ENCODE data around the gene TRIM68. TPM values are rescaled to one million over a fixed set of nuclear protein-coding genes. Genes with fewer than 3 reads are reported as not detected.

TRIM68 gene
- total RNA-seq, 1 experiment from 2014 or later: 19.3 TPM

GRCh38 chr11:4606231-4607015 is 1.6 kb downstream of the TRIM68 start:
- no peak for DNase-seq (ENCODE audit: low read depth)

DNA sequence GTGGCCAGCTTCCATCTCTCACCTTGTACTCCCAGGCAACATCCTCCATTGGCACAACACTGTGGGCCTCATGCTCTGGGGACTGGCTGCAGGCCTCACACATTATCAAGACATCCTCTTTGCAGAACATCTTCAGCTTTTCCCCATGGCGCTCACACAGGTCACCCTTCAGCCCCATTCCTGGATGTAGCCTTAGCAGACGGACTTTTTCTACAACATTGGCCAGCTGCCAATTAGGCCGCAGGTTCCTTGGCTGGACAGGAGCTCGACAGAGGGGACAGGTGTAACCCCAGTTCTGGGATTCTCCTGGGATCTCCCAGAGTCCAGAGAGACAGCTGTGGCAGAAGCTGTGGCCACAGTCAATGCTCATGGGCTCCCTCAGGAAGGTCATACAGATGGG is 3.0 kb downstream of the TRIM68 start:
- no peak for DNase-seq (ENCODE audit: low read depth)

GRCh38 chr11:4593739-4594138 is 14.3 kb downstream of the TRIM68 start, which contains the start of gene OR52I1:
Gene OR52I1, plus strand, starts transcription at chr11:4594039. Its CDS starts 0 bp downstream, at chr11:4594039.
- no peak for DNase-seq (ENCODE audit: low read depth)

GRCh38 chr11:4589017-4589416 is 19.0 kb downstream of the TRIM68 start:
- no peak for DNase-seq (ENCODE audit: low read depth)

- DNase-seq (ENCODE audit: low read depth): no peak
These were observed 26.6 kb downstream of the TRIM68 start, which contains the start of gene OR52I2 for GRCh38 chr11:4581443-4581842. Gene OR52I2, plus strand, starts transcription at chr11:4581743.

GRCh38 chr11:4580124-4580523 is 27.9 kb downstream of the TRIM68 start:
- DNase-seq (ENCODE audit: low read depth): no peak

GRCh38 chr11:4578624-4579023 is 29.4 kb downstream of the TRIM68 start:
- DNase-seq (ENCODE audit: low read depth): no peak

DNA sequence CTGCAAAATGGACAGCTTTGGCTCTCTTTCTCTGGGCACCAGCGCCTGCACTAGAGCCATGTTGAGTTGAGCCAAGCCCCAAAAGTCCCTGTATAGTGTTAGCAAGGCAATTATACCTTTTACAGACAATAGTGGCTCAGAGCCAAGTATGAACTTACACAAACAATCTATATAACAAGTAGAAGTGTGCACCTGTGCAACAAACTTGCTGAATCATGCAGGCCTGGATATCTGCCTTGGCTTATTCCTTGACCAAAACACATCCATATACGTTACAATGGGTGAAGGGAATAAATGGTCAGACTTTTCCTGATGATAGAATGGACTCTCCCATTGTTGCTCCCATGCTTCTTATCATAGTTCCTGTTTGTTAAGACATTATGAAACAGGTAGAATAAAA is 30.3 kb downstream of the TRIM68 start:
- no peak for DNase-seq (ENCODE audit: low read depth)

DNA sequence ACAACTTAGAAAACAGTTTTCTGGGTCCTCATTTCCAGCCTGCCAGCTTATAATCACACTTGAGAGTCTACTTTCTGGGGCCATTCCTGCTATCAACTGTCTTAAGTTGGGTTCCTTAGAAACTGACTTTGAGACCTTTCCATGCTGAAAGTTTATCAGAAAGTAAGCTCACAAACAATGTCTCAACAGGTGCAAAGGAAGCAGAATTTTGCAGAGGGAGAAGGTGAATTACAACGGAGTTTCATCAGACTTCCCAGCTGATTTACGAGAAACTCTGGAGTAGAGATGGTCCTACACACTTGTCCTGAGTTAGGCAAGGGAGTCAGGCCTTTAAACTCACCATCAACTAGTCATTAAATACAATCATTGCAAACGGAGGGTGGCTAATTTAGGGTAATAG is 31.2 kb downstream of the TRIM68 start:
- DNase-seq (ENCODE audit: low read depth): no peak

- DNase-seq (ENCODE audit: low read depth): no peak
These were observed 39.0 kb downstream of the TRIM68 start for GRCh38 chr11:4569075-4569474.

DNA sequence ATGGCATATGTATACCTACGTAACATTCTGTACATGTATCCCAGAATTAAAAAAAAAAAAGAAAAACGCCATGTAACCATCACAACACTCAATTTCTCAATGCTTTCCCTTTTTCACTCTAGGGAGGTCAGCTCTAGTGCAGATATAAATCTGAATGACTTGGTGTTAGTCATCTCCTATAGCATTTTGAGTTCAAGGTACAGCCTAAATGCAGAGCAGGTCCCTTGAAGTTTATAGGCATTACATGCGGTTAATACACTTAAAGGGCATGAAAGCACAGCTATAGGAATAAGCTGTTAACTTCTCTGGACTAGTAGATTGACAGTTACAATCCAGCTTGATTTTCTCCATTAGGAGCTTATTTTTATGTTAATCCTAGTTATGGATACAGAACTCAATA is 42.7 kb downstream of the TRIM68 start:
- DNase-seq (ENCODE audit: low read depth): no peak

GRCh38 chr11:4560467-4560866 is 47.6 kb downstream of the TRIM68 start:
- no peak for DNase-seq (ENCODE audit: low read depth)

- DNase-seq (ENCODE audit: low read depth): no peak
These were observed 48.2 kb downstream of the TRIM68 start for GRCh38 chr11:4559527-4560440.

GRCh38 chr11:4551346-4551979 is 56.6 kb downstream of the TRIM68 start:
- peak; percentile 6 for DNase-seq (ENCODE audit: low read depth)

Other genes starting within 250 kb of the TRIM68 start
- not detected in 2 replicates for gene OR52B4, start 239.8 kb downstream of the TRIM68 start, total RNA-seq (2014; rRNA removed)
- 11.4 and 15.0 TPM in 2 replicates for gene TRIM21, start 214.5 kb downstream of the TRIM68 start, total RNA-seq (2014; rRNA removed)
- not detected in 2 replicates for gene OR52K2, start 158.9 kb downstream of the TRIM68 start, total RNA-seq (2014; rRNA removed)
- gene OR52K1, start 125.6 kb downstream of the TRIM68 start, total RNA-seq (2014; rRNA removed): not detected in 2 replicates
- not detected in 2 replicates for gene OR52M1, start 63.0 kb downstream of the TRIM68 start, total RNA-seq (2014; rRNA removed)
- gene OR52I2, start 26.5 kb downstream of the TRIM68 start, total RNA-seq (2014; rRNA removed): not detected in 2 replicates
- not detected in 2 replicates for gene OR52I1, start 14.2 kb downstream of the TRIM68 start, total RNA-seq (2014; rRNA removed)
- not detected in 2 replicates for gene OR51D1, start 29.2 kb upstream of the TRIM68 start, total RNA-seq (2014; rRNA removed)
- not detected in 2 replicates for gene OR51E1, start 35.8 kb upstream of the TRIM68 start, total RNA-seq (2014; rRNA removed)
- gene OR51E2, start 89.6 kb upstream of the TRIM68 start, total RNA-seq (2014; rRNA removed): not detected in 2 replicates
- not detected in 2 replicates for gene MMP26, start 96.6 kb upstream of the TRIM68 start, total RNA-seq (2014; rRNA removed)
- gene OR51F1, start 161.7 kb upstream of the TRIM68 start, total RNA-seq (2014; rRNA removed): not detected in 2 replicates
- not detected in 2 replicates for gene OR52R1, start 196.1 kb upstream of the TRIM68 start, total RNA-seq (2014; rRNA removed)
- not detected in 2 replicates for gene OR51F2, start 213.1 kb upstream of the TRIM68 start, total RNA-seq (2014; rRNA removed)
- gene OR51S1, start 241.0 kb upstream of the TRIM68 start, total RNA-seq (2014; rRNA removed): not detected in 2 replicates